BJ (cell line): Measurements from ENCODE around the gene SAV1. TPM values are rescaled to one million over a fixed set of nuclear protein-coding genes. Genes with fewer than 3 reads are reported as not detected.
A peak's percentile ranks its signal among the peaks of the same experiment; 100 is the strongest.

Experiments used
- CTCF ChIA-PET: fragments of 350-600 bp; formaldehyde crosslinking; extraction: SDS; loops from one replicate; lab custom pipeline; 2021; ENCODE audit warnings: antibody characterized with exemption, inconsistent platforms; lab: Yijun Ruan, JAX
- POLR2A ChIA-PET: fragments of 300-600 bp; sonication (Branson Sonifier 250); formaldehyde crosslinking; extraction: SDS; loops from one replicate; lab custom pipeline; 2021; ENCODE audit warnings: antibody characterized with exemption; lab: Charles Lee
- DNase-seq: peaks from one replicate; pipeline ENCODE4 v3.0.0-alpha.2; 2011; ENCODE audit warnings: low read depth
- H3K27me3 ChIP-seq: 2 replicates; pipeline ENCODE4 v1.6.0; 2011; ENCODE audit warnings: low read length; ENCODE audit not compliant: control insufficient read depth, insufficient read depth
- H3K36me3 ChIP-seq: 2 replicates; pipeline ENCODE4 v1.5.1; 2011; ENCODE audit warnings: low read length; ENCODE audit not compliant: control insufficient read depth, insufficient read depth
- H3K4me3 ChIP-seq: 2 replicates; pipeline ENCODE4 v1.5.1; 2011; ENCODE audit warnings: low read depth, mild to moderate bottlenecking, control low read depth, low read length
- polyA plus RNA-seq: library from polyadenylated mRNA; depleted of rRNA; stranded (reverse); fragments of >200 nt; gene quantifications from 2 replicates; pipeline ENCODE4 v1.2.3, GENCODE V29; 2011
- TF ChIP-seq, protein P1 (sequence below): IDR thresholded peaks from 2 replicates; pipeline ENCODE4 v1.5.1; 2011; ENCODE audit warnings: low read depth, mild to moderate bottlenecking, control low read depth, inconsistent platforms, low read length, moderate library complexity; ENCODE audit not compliant: insufficient read depth

SAV1 gene
- polyA plus RNA-seq, 1 experiment, result 10.4 TPM

DNA sequence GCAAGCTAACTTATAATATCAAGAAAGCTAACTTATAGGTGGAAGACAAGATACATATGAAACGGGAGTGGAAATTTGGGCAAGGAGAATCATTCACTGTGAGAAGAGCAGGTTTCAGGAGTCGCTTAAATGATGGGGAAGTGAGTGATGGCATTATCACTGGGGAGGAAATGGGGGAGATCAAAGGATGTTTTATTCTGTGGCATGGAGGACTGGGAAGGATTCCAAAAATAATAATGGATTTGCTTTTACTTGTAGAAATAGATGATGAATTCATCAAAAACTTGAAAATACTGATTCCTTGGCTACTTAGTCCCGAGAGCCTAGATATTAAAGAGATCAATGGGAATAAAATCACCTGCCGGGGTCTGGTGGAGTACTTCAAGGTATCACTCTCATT, 47.8 kb downstream of the SAV1 start:
- Histone ChIP-seq H3K36me3 (no peaks in the 10 kb centered on the region), H3K27me3 (no peaks in the 10 kb centered on the region), H3K4me3 (no peak overlapping the region)
- ChIA-PET POLR2A (no interaction called here), CTCF (interaction anchor here (0.7 to 3.9 kb wide), 18 partner anchors 8 to 240 kb away, joined by 3 to 70 read pairs (median 6); no protein-coding TSS in a partner anchor)
- TF ChIP-seq, protein P1, sequence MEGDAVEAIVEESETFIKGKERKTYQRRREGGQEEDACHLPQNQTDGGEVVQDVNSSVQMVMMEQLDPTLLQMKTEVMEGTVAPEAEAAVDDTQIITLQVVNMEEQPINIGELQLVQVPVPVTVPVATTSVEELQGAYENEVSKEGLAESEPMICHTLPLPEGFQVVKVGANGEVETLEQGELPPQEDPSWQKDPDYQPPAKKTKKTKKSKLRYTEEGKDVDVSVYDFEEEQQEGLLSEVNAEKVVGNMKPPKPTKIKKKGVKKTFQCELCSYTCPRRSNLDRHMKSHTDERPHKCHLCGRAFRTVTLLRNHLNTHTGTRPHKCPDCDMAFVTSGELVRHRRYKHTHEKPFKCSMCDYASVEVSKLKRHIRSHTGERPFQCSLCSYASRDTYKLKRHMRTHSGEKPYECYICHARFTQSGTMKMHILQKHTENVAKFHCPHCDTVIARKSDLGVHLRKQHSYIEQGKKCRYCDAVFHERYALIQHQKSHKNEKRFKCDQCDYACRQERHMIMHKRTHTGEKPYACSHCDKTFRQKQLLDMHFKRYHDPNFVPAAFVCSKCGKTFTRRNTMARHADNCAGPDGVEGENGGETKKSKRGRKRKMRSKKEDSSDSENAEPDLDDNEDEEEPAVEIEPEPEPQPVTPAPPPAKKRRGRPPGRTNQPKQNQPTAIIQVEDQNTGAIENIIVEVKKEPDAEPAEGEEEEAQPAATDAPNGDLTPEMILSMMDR, result no peak
- no peak for DNase-seq

DNA sequence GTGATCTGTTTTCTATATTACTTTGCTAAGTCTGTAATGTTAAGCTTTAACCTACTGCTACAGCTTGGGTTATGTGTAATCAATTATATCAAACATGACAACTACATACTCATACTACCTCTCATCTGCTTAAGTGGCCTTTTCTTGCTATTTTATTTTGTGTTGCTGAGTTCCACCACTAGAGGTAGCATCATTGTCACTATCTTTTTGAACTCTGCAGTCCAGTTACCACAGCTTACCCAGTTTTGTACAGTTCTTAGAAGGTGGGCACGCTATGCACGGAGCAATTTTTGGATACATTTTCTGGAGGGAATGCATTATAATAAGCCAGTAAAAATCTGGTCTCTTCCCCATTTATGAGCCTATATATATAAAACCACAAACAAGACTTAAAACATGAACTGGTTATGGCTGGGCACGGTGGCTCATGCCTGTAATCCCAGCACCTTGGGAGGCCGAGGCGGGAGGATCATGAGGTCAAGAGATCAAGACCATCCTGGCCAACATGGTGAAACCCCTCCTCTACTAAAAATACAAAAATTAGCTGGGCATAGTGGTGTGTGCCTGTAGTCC, 48.5 kb downstream of the SAV1 start:
- ChIA-PET POLR2A (interaction anchor here (0.5 kb wide), 1 partner anchor 186 kb away, joined by 3 read pairs; no protein-coding TSS in a partner anchor), CTCF (interaction anchor here (0.7 to 3.9 kb wide), 27 partner anchors 9 to 240 kb away, joined by 3 to 70 read pairs (median 5); partner anchors contain the start of gene SAV1)
- H3K27me3 ChIP-seq, result no peaks in the 10 kb centered on the region
- no peaks in the 10 kb centered on the region for H3K36me3 ChIP-seq
- DNase-seq, result no peak
- H3K4me3 ChIP-seq, result no peak overlapping the region
- TF ChIP-seq, protein P1, result peak; percentile 78

DNA sequence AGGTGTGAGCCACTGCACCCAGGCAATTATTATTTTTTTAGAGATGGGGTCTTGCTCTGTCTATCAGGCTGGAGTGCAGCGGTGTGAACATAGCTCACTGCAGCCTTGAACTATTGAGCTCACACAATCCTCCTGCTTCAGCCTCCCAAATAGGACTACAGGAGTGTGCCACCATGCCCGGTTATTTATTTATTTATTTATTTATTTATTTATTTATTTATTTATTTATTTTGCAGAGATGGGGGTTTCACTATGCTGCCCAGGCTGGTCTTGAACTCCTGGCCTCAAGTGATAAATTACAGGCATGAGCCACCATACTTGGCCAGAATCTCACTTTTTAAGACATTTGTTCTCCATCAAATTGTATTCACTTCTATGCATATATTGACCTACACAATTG, 51.8 kb downstream of the SAV1 start:
- ChIA-PET CTCF (interaction anchor here (1.3 to 2.9 kb wide), 5 partner anchors 12 to 244 kb away, joined by 4 to 17 read pairs (median 6); no protein-coding TSS in a partner anchor), POLR2A (no interaction called here)
- H3K36me3 ChIP-seq, result no peaks in the 10 kb centered on the region

DNA sequence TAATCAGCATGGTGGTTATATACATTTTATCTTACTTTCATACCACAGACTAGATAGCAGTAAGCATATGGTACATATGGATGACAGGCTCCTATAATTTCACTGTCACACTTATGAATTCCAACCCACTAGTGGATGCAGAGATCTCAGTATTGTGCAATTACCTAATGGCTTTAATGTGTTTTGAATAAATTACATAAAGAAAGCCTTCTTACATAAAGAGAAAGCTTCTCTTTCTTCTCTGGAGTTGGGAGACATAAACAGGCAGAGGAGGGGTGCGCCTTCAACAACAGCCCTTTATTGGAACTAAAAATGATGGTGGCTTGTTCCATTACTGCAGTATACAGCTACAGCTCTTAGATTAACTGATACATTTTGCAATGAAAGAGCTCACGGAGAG, 52.6 kb downstream of the SAV1 start:
- TF ChIP-seq, protein P1, result no peak
- no peak overlapping the region for H3K4me3 ChIP-seq
- H3K27me3 ChIP-seq, result no peaks in the 10 kb centered on the region
- POLR2A ChIA-PET, result no interaction called here
- no peak for DNase-seq
- CTCF ChIA-PET, result interaction anchor here (1.2 to 2.9 kb wide), 6 partner anchors 13 to 244 kb away, joined by 3 to 17 read pairs (median 6); no protein-coding TSS in a partner anchor
- no peaks in the 10 kb centered on the region for H3K36me3 ChIP-seq

More for the DNA sequence above, 51.8 kb downstream of the SAV1 start:
- DNase-seq, result no peak
- Histone ChIP-seq H3K4me3 (no peak overlapping the region), H3K27me3 (no peaks in the 10 kb centered on the region)
- TF ChIP-seq, protein P1, result no peak

DNA sequence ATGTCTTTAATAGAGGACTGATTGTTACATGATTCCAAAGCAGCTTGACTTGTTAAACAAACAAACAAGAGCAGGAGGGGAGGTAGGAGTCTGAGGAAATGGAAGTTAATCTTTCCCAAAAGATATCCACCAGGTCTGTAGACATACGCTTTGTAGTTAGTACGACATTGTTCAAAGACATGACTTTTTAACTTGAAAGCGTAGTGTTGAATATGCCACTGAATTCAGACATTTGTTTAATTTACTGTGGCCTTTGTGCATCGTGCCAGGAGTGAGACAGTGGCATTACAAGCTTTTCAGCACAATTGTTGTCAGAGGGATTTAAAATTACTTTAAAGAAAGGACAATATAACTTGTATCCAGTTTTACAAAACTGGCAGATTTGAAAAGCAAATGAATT, 53.0 kb downstream of the SAV1 start:
- POLR2A ChIA-PET, result no interaction called here
- DNase-seq, result no peak
- H3K4me3 ChIP-seq, result no peak overlapping the region
- CTCF ChIA-PET, result interaction anchor here (1.2 to 2.9 kb wide), 6 partner anchors 9 to 245 kb away, joined by 3 to 17 read pairs (median 6); no protein-coding TSS in a partner anchor
- H3K36me3 ChIP-seq, result no peaks in the 10 kb centered on the region
- H3K27me3 ChIP-seq, result no peaks in the 10 kb centered on the region
- TF ChIP-seq, protein P1, result no peak
